K562 (cell line): ENCODE measurements around the gene RBM44. TPM values are rescaled to one million over a fixed set of nuclear protein-coding genes. Genes with fewer than 3 reads are reported as not detected.
A peak's percentile ranks its signal among the peaks of the same experiment; 100 is the strongest.

Source experiments
- ATAC-seq: fragments of 200-7000 bp; cut with Tn5 transposase; 3 replicates; pipeline ENCODE4 v1.9.1; 2020; ENCODE audit warnings: moderate library complexity
- BruUV-seq: library from RNA; stranded (reverse); fragments of 400-500 nt; replicated peaks from 2 replicates; lab custom pipeline; 2021; lab: Mats Ljungman, UMichigan
- CTCF ChIA-PET: fragments of 300-600 bp; formaldehyde crosslinking; extraction: SDS; loops from one replicate; lab custom pipeline; 2021; ENCODE audit warnings: low intra/inter-chr PET ratio; lab: Yijun Ruan, JAX
- POLR2A ChIA-PET: fragments of 300-600, 350-650 bp; sonication (Branson Sonifier 250); formaldehyde crosslinking; extraction: SDS; loops from one replicate; lab custom pipeline; 2021; ENCODE audit warnings: antibody characterized with exemption, inconsistent platforms; lab: Yijun Ruan, JAX
- DNase-seq, 4 experiments: peaks; one replicate each; pipeline versions ENCODE4 v3.0.0 to v3.0.0-alpha.2; 2011 to 2018; ENCODE audit warnings: low spot score in 3 of 4, mixed read lengths in 3 of 4; ENCODE audit errors: extremely low read depth in 1 of 4
- FAIRE-seq: peaks from 2 replicates; lab custom pipeline; 2011; peaks lifted over from hg19 to GRCh38; lab: Jason Lieb, UNC
- H2AFZ ChIP-seq: 2 replicates; pipeline ENCODE4 v1.6.0; 2011; ENCODE audit warnings: low read depth, low read length, control low read depth, inconsistent platforms
- H3K27ac ChIP-seq: fragments of 200-600 bp; 3 replicates; pipeline ENCODE4 v1.8.0; 2011; ENCODE audit warnings: low read depth, mild to moderate bottlenecking, control low read depth, inconsistent platforms, low read length, moderate library complexity, mixed read lengths; ENCODE audit errors: extremely low read depth
- H3K27me3 ChIP-seq, 2 experiments: fragments of 300-600 bp in 1 of 2; 2 replicates in 1 of 2; 3 replicates in 1 of 2; pipeline versions ENCODE4 v1.6.0 to v1.8.0; 2011; ENCODE audit warnings: inconsistent platforms in 2 of 2, low read length in 2 of 2, mild to moderate bottlenecking in 1 of 2, mixed read lengths in 1 of 2, moderate library complexity in 1 of 2; ENCODE audit not compliant: control insufficient read depth in 2 of 2, insufficient read depth in 2 of 2
- H3K36me3 ChIP-seq: fragments of 300-600 bp; 3 replicates; pipeline ENCODE4 v1.8.0; 2011; ENCODE audit warnings: mild to moderate bottlenecking, low read length, inconsistent platforms; ENCODE audit not compliant: control insufficient read depth, insufficient read depth
- H3K4me1 ChIP-seq, 2 experiments: fragments of 200-600 bp in 1 of 2; replicated peaks in 1 of 2; 2 replicates in 1 of 2; 3 replicates in 1 of 2; pipeline versions ENCODE4 v1.5.1 to v1.8.0; 2011; ENCODE audit warnings: inconsistent platforms in 2 of 2, low read length in 2 of 2, mild to moderate bottlenecking in 1 of 2, mixed read lengths in 1 of 2, moderate library complexity in 1 of 2; ENCODE audit not compliant: control insufficient read depth in 2 of 2, insufficient read depth in 2 of 2
- H3K4me2 ChIP-seq: 2 replicates; pipeline ENCODE4 v1.6.1; 2011; ENCODE audit warnings: low read length, control low read depth, inconsistent platforms, mixed read lengths; ENCODE audit not compliant: insufficient read depth
- H3K4me3 ChIP-seq: fragments of 200-600 bp; sonication (generic), shearing (Covaris generic); 2 replicates; pipeline ENCODE4 v1.5.1; 2016; ENCODE audit warnings: control low read depth, inconsistent platforms
- H3K79me2 ChIP-seq: fragments of 200-600 bp; 3 replicates; pipeline ENCODE4 v1.8.0; 2011; ENCODE audit warnings: low read length, inconsistent platforms; ENCODE audit not compliant: control insufficient read depth, insufficient read depth
- H3K9ac ChIP-seq, 2 experiments: 2 replicates each; pipeline versions ENCODE4 v1.6.0 to v1.6.1; 2011; ENCODE audit warnings: low read depth in 2 of 2, low read length in 2 of 2, control low read depth in 1 of 2, inconsistent platforms in 1 of 2, mild to moderate bottlenecking in 1 of 2, mixed read lengths in 1 of 2; ENCODE audit not compliant: insufficient read depth in 1 of 2
- H3K9me1 ChIP-seq: one replicate; pipeline ENCODE4 v1.6.0; 2011; ENCODE audit warnings: inconsistent platforms, mild to moderate bottlenecking, low read length, moderate library complexity; ENCODE audit not compliant: control insufficient read depth, insufficient read depth
- H3K9me3 ChIP-seq: replicated peaks from 2 replicates; pipeline ENCODE4 v1.5.1; 2011; ENCODE audit warnings: low read depth, low read length, inconsistent platforms; ENCODE audit not compliant: control insufficient read depth, insufficient read depth
- H4K20me1 ChIP-seq: replicated peaks from 2 replicates; pipeline ENCODE4 v1.6.1; 2011; ENCODE audit warnings: low read length, inconsistent platforms, mixed read lengths; ENCODE audit not compliant: control insufficient read depth, insufficient read depth
- BRF1 ChIP-seq: IDR thresholded peaks from 3 replicates; pipeline ENCODE4 v1.6.1; 2011; ENCODE audit warnings: borderline replicate concordance, mild to moderate bottlenecking; ENCODE audit not compliant: insufficient read length; ENCODE audit errors: extremely low read depth
- CBFA2T2 ChIP-seq: fragments of 450-650 bp; conservative IDR thresholded peaks from 2 replicates; pipeline ENCODE4 v1.6.1; 2017; ENCODE audit warnings: mild to moderate bottlenecking
- CBFA2T3 ChIP-seq: fragments of 450-650 bp; IDR thresholded peaks from 2 replicates; pipeline ENCODE4 v1.6.1; 2017
- FOXK2 ChIP-seq, 2 experiments: fragments of 450-650 bp; IDR thresholded peaks in 1 of 2; conservative IDR thresholded peaks in 1 of 2; 2 replicates each; pipeline ENCODE4 v1.6.1; 2016; ENCODE audit warnings: low read depth in 2 of 2, mild to moderate bottlenecking in 1 of 2
- GATAD2A ChIP-seq: fragments of 450-650 bp; IDR thresholded peaks from 2 replicates; pipeline ENCODE4 v1.6.1; 2017
- GATAD2B ChIP-seq: fragments of 450-650 bp; IDR thresholded peaks from 2 replicates; pipeline ENCODE4 v1.6.1; 2017; ENCODE audit warnings: mild to moderate bottlenecking, borderline replicate concordance
- GTF2A2 ChIP-seq: IDR thresholded peaks from 2 replicates; pipeline ENCODE4 v1.6.1; 2016; ENCODE audit warnings: mild to moderate bottlenecking, missing genetic modification characterization, missing compliant biosample characterization
- HDAC3 ChIP-seq: fragments of 450-650 bp; IDR thresholded peaks from 2 replicates; pipeline ENCODE4 v1.6.1; 2018; ENCODE audit warnings: borderline replicate concordance, mild to moderate bottlenecking, moderate library complexity; ENCODE audit not compliant: partially characterized antibody
- HSF4 ChIP-seq: fragments of 250-450 bp; sonication (Bioruptor Pico); IDR thresholded peaks from 2 replicates; pipeline ENCODE4 v2.1.2; 2022; ENCODE audit warnings: mild to moderate bottlenecking, moderate library complexity, borderline replicate concordance
- IFI16 ChIP-seq: fragments of 250-450 bp; sonication (Bioruptor Pico); IDR thresholded peaks from 2 replicates; pipeline ENCODE4 v2.1.2; 2022; ENCODE audit warnings: mild to moderate bottlenecking, inconsistent platforms
- LEF1 ChIP-seq: fragments of 450-650 bp; IDR thresholded peaks from 2 replicates; pipeline ENCODE4 v1.6.1; 2016; ENCODE audit warnings: mild to moderate bottlenecking
- POLR3A ChIP-seq: IDR thresholded peaks from 2 replicates; pipeline ENCODE4 v1.6.1; 2011; ENCODE audit warnings: borderline replicate concordance, mild to moderate bottlenecking, moderate library complexity; ENCODE audit not compliant: insufficient read length, insufficient read depth; ENCODE audit errors: extremely low read depth
- RBM14 ChIP-seq: fragments of 200-400 bp; formaldehyde crosslinking; IDR thresholded peaks from 2 replicates; pipeline ENCODE4 v1.6.1; 2018; ENCODE audit warnings: low read depth, mild to moderate bottlenecking, low read length, moderate library complexity, borderline replicate concordance; ENCODE audit not compliant: insufficient read depth
- RCOR1 ChIP-seq, 2 experiments: IDR thresholded peaks; 2 replicates each; pipeline ENCODE4 v1.6.1; 2012; ENCODE audit warnings: low read depth in 2 of 2, low read length in 2 of 2, borderline replicate concordance in 1 of 2, improper control_type of control experiment in 1 of 2
- STAT5B ChIP-seq: fragments of 250-450 bp; sonication (Bioruptor Pico); IDR thresholded peaks from 2 replicates; pipeline ENCODE4 v1.8.0; 2021; ENCODE audit warnings: mild to moderate bottlenecking, inconsistent platforms
- ZNF57 ChIP-seq: fragments of 450-650 bp; formaldehyde crosslinking; IDR thresholded peaks from 2 replicates; pipeline ENCODE4 v1.4.0; 2020; ENCODE audit warnings: mild to moderate bottlenecking, moderate library complexity
- WGBS: fragments of 100-300 bp; shearing (Covaris generic); methylation state at CpG from one replicate; pipeline ENCODE4 v1.1.6; 2016; ENCODE audit warnings: low coverage, mixed read lengths; ENCODE audit not compliant: insufficient coverage; ENCODE audit errors: missing lambda C conversion rate; 5-methylcytosine and 5-hydroxymethylcytosine counted together
- in situ Hi-C: fragments of 300-500 bp; cut with MboI; formaldehyde crosslinking; loops from 4 replicates; pipeline ENCODE4 v1.15.0; 2018; ENCODE audit warnings: inconsistent platforms, mixed read lengths
- intact Hi-C: fragments of 100-400 bp; cut with micrococcal nuclease; formaldehyde crosslinking; loops from 2 replicates; pipeline ENCODE4 v1.14.2; 2022
- polyA plus RNA-seq, 8 experiments: library from polyadenylated mRNA; depleted of rRNA in 4 of 8; stranded (reverse) in 5 of 8; unstranded in 3 of 8; fragments of >200 nt; fragmentation: Nextera tagmentation in 2 of 8; fragmentation: Illumina TruSeq in 1 of 8; extraction: Ambion mirVana in 2 of 8; extraction: Trizol in 1 of 8; gene quantifications; 2 replicates each; pipeline versions ENCODE4 v1.2.1 to v1.2.3, GENCODE V29; 2011 to 2014; ENCODE audit warnings: inconsistent platforms in 1 of 8, missing spikeins in 1 of 8
- total RNA-seq, 7 experiments: library from RNA; depleted of rRNA in 6 of 7; stranded (reverse); fragments of >200 nt in 6 of 7; fragmentation: Illumina TruSeq in 2 of 7; extraction: Trizol in 2 of 7; gene quantifications; 2 replicates each; pipeline versions ENCODE4 v1.2.1 to v1.2.3, GENCODE V29; 2011 to 2021; ENCODE audit warnings: low replicate concordance in 1 of 7
- TF ChIP-seq, protein P1 (sequence below): IDR thresholded peaks from 3 replicates; pipeline ENCODE4 v1.6.1; 2011; ENCODE audit warnings: borderline replicate concordance, mild to moderate bottlenecking; ENCODE audit not compliant: insufficient read length, insufficient read depth

Gene RBM44
- total and polyA plus RNA-seq, 9 of the 15 experiments (the other 6 are each of a cell fraction or from before 2014, with no cell fraction given): 0.04 to 0.25 (median 0.13) TPM

DNA sequence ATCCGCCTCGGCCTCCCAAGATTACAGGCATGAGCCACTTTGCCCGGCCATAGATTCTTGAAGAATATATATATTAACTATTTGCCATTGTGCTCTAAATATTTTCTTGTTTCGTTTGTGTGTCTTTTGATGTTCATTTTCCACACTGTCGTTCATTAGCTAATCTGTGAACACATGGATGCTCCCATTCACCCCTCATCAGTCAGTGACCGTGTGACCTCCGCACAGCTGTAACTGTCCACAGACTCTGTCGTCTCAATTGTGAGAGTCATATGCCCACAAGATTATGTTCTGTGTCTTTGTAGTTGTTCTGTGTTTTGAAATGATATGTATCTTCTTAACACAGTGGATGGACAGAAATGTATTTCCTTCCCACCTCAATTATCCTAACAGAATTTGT, 90.4 kb downstream of the RBM44 start:
- H3K4me2 ChIP-seq: no peak overlapping the region
- H3K4me1 ChIP-seq: no peaks in the 10 kb centered on the region; a peak in 2 of 5 replicates
- H3K27ac ChIP-seq: no peak overlapping the region
- FAIRE-seq: no peak
- POLR2A ChIA-PET: no interaction called here
- no TSS peak for BruUV-seq
- no peaks in the 10 kb centered on the region for H4K20me1 ChIP-seq
- no peaks in the 10 kb centered on the region for H3K79me2 ChIP-seq
- H3K36me3 ChIP-seq: no peaks in the 10 kb centered on the region
- H3K4me3 ChIP-seq: no peak overlapping the region
- TF ChIP-seq CBFA2T2: 0 out of 2 replicates have a peak, but pooled peaks have one; percentile 9
- no peak for TF ChIP-seq IFI16 (CRISPR knock-in tag)
- no peak overlapping the region for H2AFZ ChIP-seq
- DNase-seq: no peak
- no peaks in the 10 kb centered on the region for H3K9me3 ChIP-seq
- in situ Hi-C loops: no loop called here
- CTCF ChIA-PET: no interaction called here
- no peaks in the 10 kb centered on the region for H3K9me1 ChIP-seq
- H3K9ac ChIP-seq: no peak overlapping the region
- WGBS: 44% methylated on average over 8 of the region's 8 CpGs
- ATAC-seq: no peak
- intact Hi-C loops: no loop called here
- no peaks in the 10 kb centered on the region; a peak in 1 of 5 replicates for H3K27me3 ChIP-seq

DNA sequence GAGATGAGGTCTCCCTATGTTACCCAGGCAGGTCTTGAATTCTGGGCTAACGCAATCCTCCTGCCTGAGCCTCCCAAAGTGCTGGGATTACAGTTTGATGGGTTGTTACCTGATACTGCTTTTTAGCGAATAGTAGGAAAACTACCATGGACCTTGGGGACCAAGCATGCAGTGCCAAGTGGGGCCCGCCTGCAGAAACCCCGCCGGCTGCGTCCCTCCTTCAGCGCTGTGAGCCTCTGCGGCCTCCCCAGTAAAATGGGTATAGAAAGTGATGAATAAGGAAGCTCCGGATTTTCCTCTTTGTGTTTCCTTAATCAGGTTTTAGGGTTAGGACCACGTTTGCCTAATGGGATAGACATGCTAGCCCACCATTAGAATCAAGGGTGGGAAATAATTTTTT, 91.2 kb downstream of the RBM44 start:
- no TSS peak for BruUV-seq
- H3K9me1 ChIP-seq: no peaks in the 10 kb centered on the region
- ChIA-PET CTCF (no interaction called here), POLR2A (no interaction called here)
- peaks cover 0 to 3% of the 10 kb centered on the region in 2 experiments; a peak in 3 of 5 replicates for H3K4me1 ChIP-seq
- ATAC-seq: no peak
- no peak overlapping the region for H3K4me3 ChIP-seq
- no peaks in the 10 kb centered on the region for H3K79me2 ChIP-seq
- intact Hi-C loops: no loop called here
- H3K36me3 ChIP-seq: no peaks in the 10 kb centered on the region
- DNase-seq: no peak
- 51% methylated on average over 10 of the region's 10 CpGs for WGBS
- no peak overlapping the region for H3K9ac ChIP-seq
- H4K20me1 ChIP-seq: no peaks in the 10 kb centered on the region
- H3K9me3 ChIP-seq: no peaks in the 10 kb centered on the region
- H3K27me3 ChIP-seq: no peaks in the 10 kb centered on the region; a peak in 1 of 5 replicates
- no peak overlapping the region for H3K27ac ChIP-seq
- H2AFZ ChIP-seq: no peak overlapping the region
- no peak for FAIRE-seq
- in situ Hi-C loops: no loop called here
- H3K4me2 ChIP-seq: no peak overlapping the region
- TF ChIP-seq RCOR1 (IDR thresholded peaks at IDR 0.05; ENCODE audit: borderline replicate concordance in 1 of 2, low read depth in 2 of 2, low read length in 2 of 2) (no peak), GATAD2B (no peak), LEF1 (no peak), HSF4 (CRISPR knock-in tag) (no peak), ZNF57 (no peak), GATAD2A (no peak), RBM14 (no peak), POLR3A (no peak), CBFA2T3 (no peak), GTF2A2 (tag) (no peak), FOXK2 (conservative IDR thresholded peaks at IDR 0.05 in 1 of 2, IDR thresholded peaks at IDR 0.05 in 1 of 2; ENCODE audit: low read depth in 2 of 2) (no peak), HDAC3 (no peak), BRF1 (no peak), STAT5B (CRISPR knock-in tag) (no peak)
- TF ChIP-seq, protein P1, sequence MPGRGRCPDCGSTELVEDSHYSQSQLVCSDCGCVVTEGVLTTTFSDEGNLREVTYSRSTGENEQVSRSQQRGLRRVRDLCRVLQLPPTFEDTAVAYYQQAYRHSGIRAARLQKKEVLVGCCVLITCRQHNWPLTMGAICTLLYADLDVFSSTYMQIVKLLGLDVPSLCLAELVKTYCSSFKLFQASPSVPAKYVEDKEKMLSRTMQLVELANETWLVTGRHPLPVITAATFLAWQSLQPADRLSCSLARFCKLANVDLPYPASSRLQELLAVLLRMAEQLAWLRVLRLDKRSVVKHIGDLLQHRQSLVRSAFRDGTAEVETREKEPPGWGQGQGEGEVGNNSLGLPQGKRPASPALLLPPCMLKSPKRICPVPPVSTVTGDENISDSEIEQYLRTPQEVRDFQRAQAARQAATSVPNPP: no peak
